ENCODE data around the gene GABRB1. TPM values are rescaled to one million over a fixed set of nuclear protein-coding genes. Genes with fewer than 3 reads are reported as not detected.

Gene GABRB1
- total RNA-seq, 1 experiment from 2014 or later = not detected

DNA sequence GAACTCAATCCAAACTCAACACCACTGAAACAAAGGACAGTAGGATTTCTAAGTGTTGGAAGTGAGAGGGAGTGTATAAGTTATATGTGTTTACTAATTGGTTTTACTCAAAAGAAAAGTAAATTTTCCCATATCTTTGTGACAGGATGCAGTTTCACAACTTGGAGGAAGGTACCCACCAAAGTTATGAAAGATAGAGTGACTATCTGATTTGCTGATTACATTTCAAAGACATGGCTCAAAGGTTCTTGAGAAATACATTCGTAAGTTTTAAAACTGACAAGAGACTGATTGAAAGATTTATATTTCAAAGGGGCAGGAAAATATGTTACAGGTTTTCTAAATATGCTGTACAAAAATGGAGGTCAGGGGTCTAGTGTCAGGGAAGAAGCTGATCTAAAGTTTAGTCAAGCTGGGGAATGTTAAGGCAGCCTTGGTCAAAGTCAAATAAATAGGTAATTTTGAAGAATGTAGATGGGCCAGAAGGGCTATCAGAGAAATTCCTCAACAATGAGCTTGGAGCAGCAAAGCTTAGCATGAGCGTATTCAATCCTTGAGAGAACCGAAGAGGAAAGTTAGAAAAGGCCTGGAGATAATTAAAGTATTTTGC, 441.9 kb downstream of the GABRB1 start:
- no peak overlapping the region for H3K4me3 ChIP-seq
- H3K4me1 ChIP-seq = no peaks in the 10 kb centered on the region
- no peaks in the 10 kb centered on the region for H3K36me3 ChIP-seq
- 0 out of 2 replicates have a peak, but pooled peaks cover 8% of the 10 kb centered on the region for H3K27me3 ChIP-seq
- no peak for DNase-seq
- H3K27ac ChIP-seq = no peak overlapping the region
- H3K9me3 ChIP-seq (replicated peaks) = no peaks in the 10 kb centered on the region

DNA sequence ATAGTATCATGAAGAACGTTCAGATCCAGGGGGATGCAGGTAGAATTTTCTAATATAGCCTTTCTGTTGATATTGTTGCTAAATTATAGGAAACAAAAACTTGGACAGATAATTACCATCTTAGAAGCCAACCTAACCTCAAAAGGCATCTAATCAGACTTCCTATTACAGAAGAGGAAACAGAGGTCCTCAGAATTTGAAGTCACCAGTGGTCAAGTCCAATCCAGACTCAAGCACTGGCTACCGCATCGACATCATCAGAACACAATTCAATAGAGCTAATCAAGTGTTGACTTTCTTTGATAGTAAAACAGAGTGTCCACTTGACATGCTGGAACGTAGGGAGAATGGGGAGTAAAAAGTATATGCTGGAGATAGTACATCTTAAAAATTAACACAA, 443.4 kb downstream of the GABRB1 start:
- no peaks in the 10 kb centered on the region for H3K36me3 ChIP-seq
- no peak overlapping the region for H3K27ac ChIP-seq
- no peaks in the 10 kb centered on the region for H3K4me1 ChIP-seq
- DNase-seq = no peak
- H3K27me3 ChIP-seq = 0 out of 2 replicates have a peak, but pooled peaks cover 8% of the 10 kb centered on the region
- H3K9me3 ChIP-seq (replicated peaks) = no peaks in the 10 kb centered on the region
- H3K4me3 ChIP-seq = no peak overlapping the region

DNA sequence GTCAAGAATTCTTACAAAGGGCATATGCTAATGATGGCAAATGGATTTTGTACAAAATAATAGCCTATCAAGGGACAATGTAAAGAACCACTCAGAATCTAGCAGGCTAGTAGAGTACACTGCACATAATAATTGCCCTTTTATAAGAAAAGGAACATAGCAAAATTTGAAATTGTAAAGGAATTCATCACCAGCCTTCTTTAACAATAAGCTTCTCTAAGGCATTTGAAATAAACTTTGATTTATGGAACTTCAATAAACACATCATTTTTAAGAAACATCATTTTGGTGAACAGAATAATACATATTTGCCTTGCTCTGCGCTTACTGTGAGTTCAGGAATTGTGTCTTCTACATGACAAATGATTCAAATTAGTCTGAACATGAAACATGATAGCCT, 444.0 kb downstream of the GABRB1 start:
- no peak for DNase-seq
- H3K27ac ChIP-seq = no peak overlapping the region
- H3K4me1 ChIP-seq = no peaks in the 10 kb centered on the region
- no peaks in the 10 kb centered on the region for H3K9me3 ChIP-seq (replicated peaks)
- H3K36me3 ChIP-seq = no peaks in the 10 kb centered on the region
- H3K4me3 ChIP-seq = no peak overlapping the region
- H3K27me3 ChIP-seq = 0 out of 2 replicates have a peak, but pooled peaks cover 8% of the 10 kb centered on the region

Other genes with a start within 250 kb of the GABRB1 start
- not detected in 2 replicates for gene COX7B2, start 122.3 kb upstream of the GABRB1 start, total RNA-seq (2014; rRNA removed; shearing (Covaris generic))
- gene GABRA4, start 38.0 kb upstream of the GABRB1 start, total RNA-seq (2014; rRNA removed; shearing (Covaris generic)) = not detected in 2 replicates